HG02943 (cell line): ENCODE measurements around the gene ZNF256.

ENCODE experiments used
- ATAC-seq: cut with Tn5 transposase; IDR thresholded peaks from one replicate; pipeline ENCODE4 v1.9.1; 2021; ENCODE audit warnings: mild to moderate bottlenecking, low read depth, moderate library complexity; ENCODE audit not compliant: unreplicated experiment

The ZNF256 gene

DNA sequence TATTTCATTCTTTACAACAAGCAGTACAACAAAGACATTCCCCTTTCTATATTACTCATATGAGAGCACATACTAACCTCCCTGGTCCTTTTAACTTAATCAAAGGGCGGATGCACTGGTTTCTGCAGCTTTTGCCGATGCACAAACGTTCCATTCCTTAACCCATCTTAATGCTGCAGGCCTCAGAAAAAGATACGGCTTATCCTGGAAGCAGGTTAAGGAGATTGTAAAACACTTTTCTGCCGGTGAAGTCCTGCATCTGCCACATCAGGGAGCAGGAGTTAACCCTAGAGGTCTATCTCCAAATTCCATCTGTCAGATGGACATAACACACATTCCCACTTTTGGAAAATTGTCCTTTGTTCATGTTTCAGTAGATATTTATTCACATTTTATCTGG lies 47.2 kb downstream of the ZNF256 start:
- no peak for ATAC-seq
